GM06990 (cell line): ENCODE data around the gene PPP1R1C.

Experiments
- DNase-seq: peaks from one replicate; pipeline ENCODE4 v3.0.0-alpha.2; 2011; ENCODE audit not compliant: insufficient read length; ENCODE audit errors: extremely low read depth
- H3K27me3 ChIP-seq: replicated peaks from 2 replicates; pipeline ENCODE4 v1.6.0; 2011; ENCODE audit warnings: low read length; ENCODE audit not compliant: control insufficient read depth, insufficient read depth
- H3K36me3 ChIP-seq: 2 replicates; pipeline ENCODE4 v1.5.1; 2011; ENCODE audit warnings: low read length; ENCODE audit not compliant: control insufficient read depth, insufficient read depth
- H3K4me3 ChIP-seq: replicated peaks from 2 replicates; pipeline ENCODE4 v1.5.1; 2011; ENCODE audit warnings: low read depth, mild to moderate bottlenecking, control low read depth, low read length
- TF ChIP-seq, protein P1 (sequence below): IDR thresholded peaks from 2 replicates; pipeline ENCODE4 v1.5.1; 2011; ENCODE audit warnings: low read length, control low read depth, mild to moderate bottlenecking, inconsistent platforms; ENCODE audit not compliant: insufficient read depth, poor library complexity, severe bottlenecking

Gene PPP1R1C

GRCh38 chr2:182088681-182089320, 103.1 kb downstream of the PPP1R1C start:
- TF ChIP-seq, protein P1, sequence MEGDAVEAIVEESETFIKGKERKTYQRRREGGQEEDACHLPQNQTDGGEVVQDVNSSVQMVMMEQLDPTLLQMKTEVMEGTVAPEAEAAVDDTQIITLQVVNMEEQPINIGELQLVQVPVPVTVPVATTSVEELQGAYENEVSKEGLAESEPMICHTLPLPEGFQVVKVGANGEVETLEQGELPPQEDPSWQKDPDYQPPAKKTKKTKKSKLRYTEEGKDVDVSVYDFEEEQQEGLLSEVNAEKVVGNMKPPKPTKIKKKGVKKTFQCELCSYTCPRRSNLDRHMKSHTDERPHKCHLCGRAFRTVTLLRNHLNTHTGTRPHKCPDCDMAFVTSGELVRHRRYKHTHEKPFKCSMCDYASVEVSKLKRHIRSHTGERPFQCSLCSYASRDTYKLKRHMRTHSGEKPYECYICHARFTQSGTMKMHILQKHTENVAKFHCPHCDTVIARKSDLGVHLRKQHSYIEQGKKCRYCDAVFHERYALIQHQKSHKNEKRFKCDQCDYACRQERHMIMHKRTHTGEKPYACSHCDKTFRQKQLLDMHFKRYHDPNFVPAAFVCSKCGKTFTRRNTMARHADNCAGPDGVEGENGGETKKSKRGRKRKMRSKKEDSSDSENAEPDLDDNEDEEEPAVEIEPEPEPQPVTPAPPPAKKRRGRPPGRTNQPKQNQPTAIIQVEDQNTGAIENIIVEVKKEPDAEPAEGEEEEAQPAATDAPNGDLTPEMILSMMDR, result no peak
- H3K4me3 ChIP-seq, result no peak overlapping the region

GRCh38 chr2:182090486-182090885, 104.8 kb downstream of the PPP1R1C start:
- H3K36me3 ChIP-seq, result no peaks in the 10 kb centered on the region
- TF ChIP-seq, protein P1, result no peak
- DNase-seq, result no peak
- no peaks in the 10 kb centered on the region; the same call in 1 of the 2 replicates for H3K27me3 ChIP-seq
- no peak overlapping the region for H3K4me3 ChIP-seq

More at GRCh38 chr2:182088681-182089320, 103.1 kb downstream of the PPP1R1C start:
- no peak for DNase-seq
- no peaks in the 10 kb centered on the region for H3K36me3 ChIP-seq
- H3K27me3 ChIP-seq, result no peaks in the 10 kb centered on the region; the same call in 1 of the 2 replicates

DNA sequence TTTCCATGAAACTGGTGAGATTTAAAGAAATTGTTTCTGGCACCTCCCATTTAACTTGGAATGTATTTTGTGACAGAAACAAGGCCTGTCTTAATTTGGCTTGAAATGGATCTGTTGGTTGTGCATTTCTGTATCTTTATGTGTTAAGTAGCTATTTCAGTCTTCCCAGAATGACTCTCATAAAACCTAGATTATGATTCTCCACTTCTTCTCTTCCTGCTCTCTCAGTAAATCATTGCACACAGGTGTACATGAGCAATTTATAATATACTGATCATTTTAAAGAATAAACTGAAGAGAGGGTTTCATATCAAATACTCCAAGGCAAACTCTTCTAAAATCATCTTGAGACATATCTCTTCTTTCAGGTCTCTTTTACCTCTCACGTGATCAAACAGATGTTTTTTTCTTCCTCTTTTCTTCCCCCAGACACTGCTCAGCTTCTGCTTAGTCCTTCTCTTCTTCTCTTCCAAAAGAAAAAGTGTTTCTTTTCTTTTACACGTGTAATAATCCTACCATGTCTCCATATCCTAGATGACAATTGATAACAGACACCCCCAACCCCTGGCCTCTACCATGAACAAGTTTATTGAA, 112.0 kb downstream of the PPP1R1C start:
- no peak for DNase-seq
- Histone ChIP-seq H3K4me3 (no peak overlapping the region), H3K36me3 (no peaks in the 10 kb centered on the region), H3K27me3 (no peaks in the 10 kb centered on the region; the same call in 1 of the 2 replicates)
- TF ChIP-seq, protein P1, result no peak

DNA sequence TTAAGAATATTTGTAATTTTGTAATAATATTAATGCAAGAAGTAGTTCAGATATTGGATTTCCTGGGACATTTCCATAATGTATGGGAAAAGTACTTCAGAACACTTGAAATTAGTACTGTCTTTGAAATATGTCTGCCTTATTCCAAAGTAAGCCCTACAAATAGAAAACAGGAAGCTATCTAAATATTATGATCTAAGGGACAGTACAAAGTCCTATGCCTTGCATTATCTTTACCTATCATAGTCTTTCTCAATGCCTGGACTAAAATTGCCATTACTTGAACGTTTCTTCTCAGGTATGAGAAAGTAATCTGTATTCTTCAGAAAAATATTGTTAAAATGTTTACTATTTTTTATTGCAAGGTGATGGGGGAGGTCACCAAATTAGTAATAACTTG, 113.0 kb downstream of the PPP1R1C start:
- DNase-seq, result no peak
- TF ChIP-seq, protein P1, result no peak
- H3K4me3 ChIP-seq, result no peak overlapping the region

GRCh38 chr2:182101263-182101662, 115.6 kb downstream of the PPP1R1C start:
- no peak for DNase-seq
- Histone ChIP-seq H3K36me3 (no peaks in the 10 kb centered on the region), H3K4me3 (no peak overlapping the region), H3K27me3 (no peaks in the 10 kb centered on the region)
- TF ChIP-seq, protein P1, result peak; percentile 16

More for the DNA sequence above, 113.0 kb downstream of the PPP1R1C start:
- Histone ChIP-seq H3K27me3 (no peaks in the 10 kb centered on the region), H3K36me3 (no peaks in the 10 kb centered on the region)

DNA sequence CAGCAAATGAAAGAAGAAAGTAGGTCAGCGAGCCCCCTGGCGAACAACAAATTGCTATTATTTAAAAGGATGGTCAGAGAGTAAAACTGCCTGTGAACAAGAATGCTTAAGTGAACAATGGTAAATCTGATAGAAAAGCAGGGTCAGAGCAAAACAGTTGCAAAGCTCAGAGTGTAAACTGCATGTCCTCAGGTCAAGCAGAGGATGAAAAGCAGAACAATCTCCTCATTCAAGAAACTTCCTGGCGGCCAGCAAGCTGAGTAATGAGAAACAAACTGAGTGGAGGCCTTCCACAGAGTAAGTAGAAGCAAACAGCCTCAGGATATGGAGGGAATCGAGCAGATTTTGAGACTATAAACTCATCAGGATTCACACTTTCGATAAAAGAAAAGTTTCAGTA, 117.9 kb downstream of the PPP1R1C start:
- DNase-seq, result no peak
- Histone ChIP-seq H3K27me3 (no peaks in the 10 kb centered on the region), H3K4me3 (no peak overlapping the region), H3K36me3 (no peaks in the 10 kb centered on the region)
- TF ChIP-seq, protein P1, result no peak
